GM18511 (cell line): Measurements from ENCODE around the gene SLC23A2.
A peak's percentile ranks its signal among the peaks of the same experiment; 100 is the strongest.

ENCODE experiments used
- ATAC-seq: cut with Tn5 transposase; IDR thresholded peaks from one replicate; pipeline ENCODE4 v1.9.1; 2021; ENCODE audit warnings: mild to moderate bottlenecking, moderate library complexity; ENCODE audit not compliant: unreplicated experiment

The SLC23A2 gene

DNA sequence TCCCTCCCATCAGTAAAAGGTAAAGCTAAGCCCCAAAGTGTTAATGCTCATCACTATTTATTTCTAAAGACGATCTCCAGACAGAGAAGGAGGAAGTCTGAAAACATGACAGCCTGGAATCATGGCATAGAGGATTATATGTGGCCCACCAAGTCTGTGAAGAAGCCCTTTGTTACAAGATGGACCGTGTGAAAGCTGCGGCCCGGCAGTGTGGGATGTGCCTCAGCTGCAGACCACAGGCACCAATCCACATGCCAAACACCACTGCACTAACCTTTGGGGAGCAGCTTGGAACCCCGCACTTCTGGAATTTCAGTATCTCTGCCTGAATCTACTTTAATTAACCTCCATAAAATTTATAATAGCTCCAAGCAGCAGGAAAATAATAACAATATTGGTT lies 90.4 kb downstream of the SLC23A2 start:
- ATAC-seq = no peak

DNA sequence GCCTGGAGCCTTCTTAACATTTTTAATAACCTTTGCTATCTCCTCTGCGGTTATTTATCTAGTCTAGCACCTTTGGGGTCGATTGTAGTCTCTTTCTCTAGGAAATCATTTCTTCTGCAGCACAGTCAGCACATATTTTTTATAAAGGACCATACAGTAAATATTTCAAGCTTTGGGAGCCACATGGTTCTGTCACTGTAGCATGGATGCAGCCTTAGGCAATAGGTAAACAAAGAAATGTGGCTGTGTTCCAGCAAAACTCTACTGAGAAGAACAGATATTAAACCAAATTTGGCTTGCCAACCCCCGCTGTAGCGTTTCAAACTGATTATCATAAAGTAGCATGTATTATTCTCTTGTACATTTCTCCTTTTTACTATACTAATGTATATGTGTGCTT lies 95.7 kb downstream of the SLC23A2 start:
- ATAC-seq = no peak

DNA sequence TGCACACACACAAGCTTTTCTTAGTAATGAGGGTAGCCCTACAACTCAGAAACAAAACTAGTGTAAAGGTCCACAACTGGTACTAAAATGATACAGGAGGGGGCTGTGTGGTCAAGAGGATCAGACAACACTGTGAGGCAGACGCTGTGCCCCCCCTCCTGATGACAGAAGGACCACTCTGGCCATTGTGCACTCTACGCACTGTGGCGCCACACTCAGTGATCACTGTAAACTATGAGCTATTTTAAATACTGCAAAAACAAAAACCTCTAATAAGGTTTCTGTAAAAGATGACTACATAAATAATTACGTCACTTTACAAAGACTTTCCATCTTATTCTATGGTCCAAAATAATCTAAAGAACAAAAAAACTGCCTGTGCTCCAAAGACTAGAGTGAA lies 96.1 kb downstream of the SLC23A2 start:
- no peak for ATAC-seq

GRCh38 chr20:4904127-4904860 lies 97.0 kb downstream of the SLC23A2 start:
- no peak for ATAC-seq

- ATAC-seq = no peak
Observed at GRCh38 chr20:4902788-4903187, 98.5 kb downstream of the SLC23A2 start.

GRCh38 chr20:4901031-4901818 lies 100.1 kb downstream of the SLC23A2 start:
- ATAC-seq = no peak

GRCh38 chr20:4898282-4899244 lies 102.7 kb downstream of the SLC23A2 start:
- ATAC-seq = no peak

DNA sequence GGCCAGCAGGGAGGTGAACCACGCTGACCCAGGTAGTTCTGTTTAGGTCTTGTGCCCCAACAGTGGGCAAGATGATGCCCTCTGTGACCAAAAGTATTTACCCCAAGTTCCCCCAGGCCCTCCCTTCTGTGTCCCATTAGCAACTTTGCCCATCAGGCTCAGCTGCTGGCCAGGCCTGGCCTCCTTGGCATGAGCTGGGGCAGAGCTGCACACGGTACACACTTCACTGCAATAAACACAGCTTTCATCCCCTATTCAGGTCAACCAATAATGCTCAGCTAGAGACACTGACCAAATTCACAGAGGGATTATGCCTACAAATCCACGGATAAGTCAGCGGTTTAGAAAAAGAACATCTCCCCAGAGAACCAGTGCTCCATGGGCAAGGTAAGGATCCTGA lies 103.7 kb downstream of the SLC23A2 start:
- ATAC-seq = no peak

- no peak for ATAC-seq
Observed at GRCh38 chr20:4896971-4897497, 104.3 kb downstream of the SLC23A2 start.

- no peak for ATAC-seq
Observed at GRCh38 chr20:4896119-4896702, 105.1 kb downstream of the SLC23A2 start.

DNA sequence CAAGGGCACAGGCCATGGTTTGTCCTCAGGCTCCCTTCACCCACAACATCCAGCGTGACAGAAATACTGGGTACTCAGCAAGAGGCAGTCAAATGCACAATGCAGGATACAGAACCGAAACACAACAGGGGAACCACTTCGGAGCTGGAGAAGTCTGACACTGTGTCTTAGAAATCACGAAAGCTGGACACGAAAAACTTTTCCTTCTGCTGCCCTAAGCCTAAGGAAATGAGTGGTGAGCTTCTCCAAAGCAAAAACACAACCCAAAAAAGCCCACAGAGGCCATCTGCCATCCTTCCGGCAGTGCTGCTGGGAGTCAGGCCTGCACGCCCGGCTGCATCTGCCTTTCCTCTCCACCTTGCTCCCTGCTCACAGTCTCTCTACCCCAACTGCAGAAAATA lies 106.3 kb downstream of the SLC23A2 start:
- peak; percentile 55 for ATAC-seq

- no peak for ATAC-seq
Observed at GRCh38 chr20:4894409-4894808, 106.9 kb downstream of the SLC23A2 start.

DNA sequence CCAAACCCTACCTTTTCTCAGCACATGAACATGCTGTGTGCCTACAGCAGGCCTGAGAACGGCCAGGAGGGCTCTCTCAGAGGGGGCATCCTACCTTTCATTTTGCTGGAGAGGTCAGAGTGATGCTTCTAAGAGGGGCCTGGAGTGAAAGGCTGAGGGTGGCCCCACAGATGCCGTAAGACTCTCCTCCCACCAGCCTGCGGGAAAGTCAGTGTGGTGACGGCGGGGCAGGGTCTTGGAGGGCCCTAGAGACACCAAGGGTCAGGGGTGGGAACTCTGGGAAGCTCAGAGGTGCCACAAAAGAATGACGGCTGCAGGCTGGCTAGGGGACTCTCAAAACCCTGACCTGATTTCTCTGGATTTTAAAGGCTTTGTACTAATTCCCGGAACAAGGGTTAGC lies 107.6 kb downstream of the SLC23A2 start:
- ATAC-seq = no peak

GRCh38 chr20:4891997-4892396 lies 109.3 kb downstream of the SLC23A2 start:
- ATAC-seq = no peak

GRCh38 chr20:4891190-4891763 lies 110.0 kb downstream of the SLC23A2 start:
- ATAC-seq = no peak

GRCh38 chr20:4889446-4889845 lies 111.9 kb downstream of the SLC23A2 start:
- ATAC-seq = no peak

- ATAC-seq = no peak
Observed at GRCh38 chr20:4887586-4887985, 113.7 kb downstream of the SLC23A2 start.

DNA sequence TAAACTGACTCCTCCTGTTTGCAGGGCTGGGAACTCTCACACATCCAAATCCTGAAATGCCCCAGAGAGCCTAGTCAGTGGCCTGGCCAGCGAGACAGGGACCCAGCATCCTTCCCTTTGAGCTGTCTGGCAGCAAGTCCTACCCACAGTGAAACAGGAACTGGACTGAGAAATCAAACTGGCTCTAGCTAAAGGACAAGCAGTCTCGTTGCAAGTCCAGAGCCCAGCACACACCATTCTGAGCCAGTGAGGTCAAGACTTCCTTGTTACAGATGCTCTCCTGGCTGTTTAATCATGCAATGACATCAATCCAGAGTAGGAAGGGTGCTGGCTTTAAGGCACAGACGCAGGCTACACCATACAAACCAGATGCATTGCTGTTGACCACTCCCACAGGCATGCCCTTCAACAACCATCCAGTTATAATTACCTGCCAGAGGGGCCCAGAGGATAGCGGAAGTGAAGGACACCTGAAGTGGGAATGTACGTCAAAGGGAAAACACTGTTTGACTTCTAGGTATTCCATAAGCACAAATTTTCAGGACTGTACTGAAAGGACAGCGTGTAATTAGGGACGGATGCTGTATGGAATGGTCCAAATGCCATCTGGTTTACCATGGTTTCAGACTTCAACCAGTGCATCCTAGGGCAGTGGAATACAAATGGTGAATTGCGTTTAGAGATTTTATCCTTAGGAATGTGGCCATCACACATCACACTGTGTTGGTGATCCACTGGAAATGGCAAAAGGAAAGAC lies 114.4 kb downstream of the SLC23A2 start:
- no peak for ATAC-seq

DNA sequence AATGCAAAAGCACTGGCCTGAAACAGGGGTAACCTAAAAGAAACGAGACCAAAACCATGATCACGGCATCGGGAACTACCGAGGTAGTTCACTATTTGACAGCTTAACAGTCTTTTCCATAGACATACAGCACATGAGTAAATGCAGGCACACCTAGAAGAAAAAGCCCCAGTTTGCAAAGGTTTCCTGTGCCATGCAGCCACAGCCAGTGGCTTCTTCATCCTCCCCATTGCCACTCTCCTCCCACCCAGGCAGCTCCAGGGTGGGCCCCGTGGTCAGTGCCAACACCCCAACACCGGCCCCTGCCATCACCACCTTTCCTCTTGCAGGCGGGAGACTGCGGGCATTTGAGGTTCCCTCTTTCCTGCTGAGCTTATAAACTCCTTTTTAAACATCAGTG lies 115.4 kb downstream of the SLC23A2 start:
- no peak for ATAC-seq

DNA sequence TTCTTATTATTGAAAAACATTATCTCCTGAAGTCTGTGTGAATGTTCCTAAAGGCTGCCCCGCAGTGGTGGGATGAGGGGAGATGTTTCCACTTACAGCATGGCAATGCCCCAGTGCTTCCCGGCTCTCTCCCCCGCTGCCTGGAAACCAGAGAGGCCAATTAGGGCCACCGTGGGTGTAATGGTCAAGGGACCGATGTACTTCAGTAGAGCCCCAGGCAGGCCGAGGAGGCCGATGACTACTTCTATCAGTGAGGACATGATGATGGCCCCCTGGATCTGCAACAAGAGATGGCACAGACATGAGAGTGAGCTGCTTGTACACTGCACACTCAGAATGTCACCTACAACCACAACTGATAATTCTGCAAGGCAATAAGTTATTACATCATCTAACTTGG lies 117.8 kb downstream of the SLC23A2 start:
- no peak for ATAC-seq
